Measurements from ENCODE around the gene ASB11. TPM values are rescaled to one million over a fixed set of nuclear protein-coding genes. Genes with fewer than 3 reads are reported as not detected.

The ASB11 gene
- not detected in 2 replicates for total RNA-seq

GRCh38 chrX:15315509-15315908, at the start of gene ASB11:
Gene ASB11, minus strand, starts transcription at chrX:15315640. Its CDS starts 35 bp downstream, at chrX:15315605.

DNA sequence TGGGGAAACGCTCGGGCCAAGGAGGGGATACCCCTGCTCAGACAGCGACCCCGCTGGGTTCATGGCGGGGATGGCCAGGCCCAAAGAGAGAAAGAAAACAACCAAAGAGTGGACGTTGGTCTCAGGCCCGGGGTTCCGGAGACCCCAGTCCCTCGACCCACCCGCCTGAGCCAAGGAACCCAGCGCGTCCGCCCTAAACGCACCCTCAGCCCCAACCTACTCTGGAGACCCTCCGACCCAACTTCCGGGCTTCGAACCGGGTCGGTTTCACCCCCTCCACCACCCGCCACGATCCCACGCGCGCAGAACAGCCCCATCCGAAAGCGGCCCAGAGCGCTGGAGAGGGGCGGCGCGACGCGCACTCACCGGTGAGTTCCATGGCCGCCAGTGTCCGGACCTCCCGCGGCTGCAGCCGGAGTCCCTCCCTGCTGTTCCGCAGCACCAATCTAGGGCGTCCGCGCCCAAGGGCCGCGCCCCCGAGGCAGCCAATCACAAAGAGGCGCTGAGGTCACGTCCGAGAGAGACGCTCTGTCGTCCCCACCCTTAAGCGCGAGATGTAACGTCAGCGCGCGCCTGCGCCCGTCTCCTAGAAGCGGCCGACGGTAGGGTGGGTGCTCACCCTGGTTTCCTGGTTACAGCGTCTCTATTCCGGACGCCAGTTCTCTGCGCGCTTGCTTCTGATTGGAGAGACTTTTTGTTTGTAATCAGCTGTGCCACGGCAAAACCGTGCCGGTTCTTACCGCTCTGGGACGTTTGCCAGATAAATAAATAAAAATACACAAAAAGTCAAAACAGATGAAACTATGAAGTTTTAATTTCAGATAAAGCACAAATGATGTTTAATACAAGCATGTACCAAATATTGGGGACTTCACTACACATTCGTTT, 19.9 kb upstream of the ASB11 start, which contains the start of gene PIGA:
Gene PIGA, minus strand, starts transcription at position 389 of the 888 bp plus-strand sequence. CDS start 3,593 bp downstream, outside the sequence.

DNA sequence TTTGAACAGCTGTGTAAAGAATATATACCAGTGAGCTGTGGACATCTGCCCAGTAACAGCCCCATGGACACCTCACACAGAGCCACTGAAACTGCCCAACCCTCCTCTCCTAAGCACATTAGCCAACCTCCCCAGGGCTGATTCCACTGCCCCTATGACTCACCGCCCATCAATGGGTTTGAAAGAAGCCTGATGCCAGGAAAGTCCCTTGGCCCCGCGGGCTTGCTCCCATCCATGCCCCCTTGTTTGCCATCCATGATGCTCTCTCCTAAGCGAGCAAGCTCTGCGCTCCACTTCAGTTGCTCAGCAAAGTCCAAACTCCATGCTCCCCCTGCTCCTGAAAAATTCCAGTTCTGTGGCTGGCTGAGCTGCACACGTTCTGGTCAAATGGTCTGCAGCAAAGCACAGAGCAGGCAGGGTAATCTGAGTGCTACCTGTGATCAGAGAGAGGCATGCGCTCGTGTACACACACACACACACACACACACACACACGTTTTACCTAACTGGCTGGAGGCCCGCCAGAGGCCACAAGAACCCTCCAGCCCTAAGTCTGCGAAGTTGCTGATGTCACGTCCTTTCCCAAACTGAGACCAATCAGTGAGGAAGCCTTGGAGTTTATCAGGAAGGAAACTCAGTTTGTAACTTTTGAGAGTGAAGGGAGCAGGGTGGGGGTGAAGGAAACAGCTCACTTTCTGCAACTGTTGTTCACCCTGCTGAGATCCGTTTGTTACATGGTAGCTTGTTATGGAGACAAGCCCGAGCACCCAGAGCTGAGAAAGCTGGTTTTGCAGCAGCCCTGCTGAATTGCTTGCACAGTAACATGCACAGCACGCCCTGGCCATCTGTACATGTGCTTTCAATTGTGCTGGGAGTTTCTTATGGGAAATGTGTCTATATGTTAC, 45.6 kb downstream of the ASB11 start, which contains the start of gene ASB9:
Gene ASB9, minus strand, starts transcription at position 466 of the 904 bp plus-strand sequence. Its CDS starts 209 bp downstream, at position 257.

Other genes starting within 250 kb of the ASB11 start
- 0.38 and 0.56 TPM in 2 replicates for gene ASB9, start 45.6 kb downstream of the ASB11 start, total RNA-seq
- gene PIGA, start 19.9 kb upstream of the ASB11 start, total RNA-seq = 11.8 and 11.9 TPM in 2 replicates
- 0.28 TPM in 1 of 2 replicates, not detected in the other for gene VEGFD, start 68.8 kb upstream of the ASB11 start, total RNA-seq
- 9.6 and 13.2 TPM in 2 replicates for gene PIR, start 177.7 kb upstream of the ASB11 start, total RNA-seq
- gene BMX, start 185.2 kb upstream of the ASB11 start, total RNA-seq = 0.38 and 0.56 TPM in 2 replicates